ENCODE measurements around the gene FOS.

GRCh38 chr14:75238756-75239455 lies 39.7 kb upstream of the FOS start:
- TF ChIP-seq EZH2 (IDR thresholded peaks at IDR 0.05; ENCODE audit: insufficient read depth, poor library complexity, severe bottlenecking) (no peak), EZH2phosphoT487 (IDR thresholded peaks at IDR 0.05; ENCODE audit: insufficient read depth, low read depth) (no peak)
